Measurements from ENCODE around the gene TWSG1.
"Not testable (repeated sequence)": the region's sequence is repeated elsewhere in the genome, so short reads cannot be mapped to it uniquely, and the experiment has no call there.

TWSG1 gene

GRCh38 chr18:9428862-9429661 lies 94.5 kb downstream of the TWSG1 start:
- no peak for DNase-seq

GRCh38 chr18:9429662-9429993 lies 95.1 kb downstream of the TWSG1 start:
- no peak for DNase-seq

GRCh38 chr18:9430315-9430714 lies 95.7 kb downstream of the TWSG1 start:
- DNase-seq: not testable (repeated sequence)

- no peak for DNase-seq
These were observed 96.7 kb downstream of the TWSG1 start for GRCh38 chr18:9431296-9431695.

GRCh38 chr18:9433122-9433521 lies 98.5 kb downstream of the TWSG1 start:
- not testable (repeated sequence) for DNase-seq

- no peak for DNase-seq
These were observed 99.1 kb downstream of the TWSG1 start for GRCh38 chr18:9433671-9434121.

- DNase-seq: no peak
These were observed 99.6 kb downstream of the TWSG1 start for GRCh38 chr18:9434122-9434701.

GRCh38 chr18:9435041-9435440 lies 100.5 kb downstream of the TWSG1 start:
- DNase-seq: no peak

GRCh38 chr18:9436206-9436929 lies 101.8 kb downstream of the TWSG1 start:
- DNase-seq: no peak

GRCh38 chr18:9437021-9437437 lies 102.5 kb downstream of the TWSG1 start:
- no peak for DNase-seq

GRCh38 chr18:9437672-9438071 lies 103.1 kb downstream of the TWSG1 start:
- no peak for DNase-seq

- no peak for DNase-seq
These were observed 106.5 kb downstream of the TWSG1 start for GRCh38 chr18:9441061-9441460.

- DNase-seq: no peak
These were observed 110.0 kb downstream of the TWSG1 start for GRCh38 chr18:9444549-9444948.

- no peak for DNase-seq
These were observed 112.3 kb downstream of the TWSG1 start for GRCh38 chr18:9446839-9447238.

- no peak for DNase-seq
These were observed 112.8 kb downstream of the TWSG1 start for GRCh38 chr18:9447334-9447733.

- no peak for DNase-seq
These were observed 115.2 kb downstream of the TWSG1 start for GRCh38 chr18:9449600-9450414.

GRCh38 chr18:9450920-9451319 lies 116.3 kb downstream of the TWSG1 start:
- DNase-seq: not testable (repeated sequence)
